Stomach (tissue), 4 donors: Measurements from ENCODE around the gene CCNH.

Source experiments
- CTCF ChIP-seq, 7 experiments: fragments of 450-650 bp in 4 of 7; fragments of 200-600 bp in 3 of 7; sonication (generic) in 3 of 7; IDR thresholded peaks; one replicate each; pipeline ENCODE4 v1.5.1; 2016 to 2019; ENCODE audit warnings: antibody characterized with exemption in 7 of 7, control low read depth in 2 of 7, mild to moderate bottlenecking in 1 of 7
- EP300 ChIP-seq: sonication (generic); formaldehyde crosslinking; IDR thresholded peaks from one replicate; pipeline ENCODE4 v1.6.1; 2017; ENCODE audit warnings: antibody characterized with exemption
- POLR2A ChIP-seq, 4 donors: fragments of 450-650 bp; IDR thresholded peaks; one replicate each; pipeline ENCODE4 v1.6.1; 2016; ENCODE audit warnings: antibody characterized with exemption in 4 of 4, control low read depth in 2 of 4, mild to moderate bottlenecking in 1 of 4, moderate library complexity in 1 of 4
- POLR2AphosphoS5 ChIP-seq, 3 donors: sonication (generic); formaldehyde crosslinking; IDR thresholded peaks; one replicate each; pipeline ENCODE4 v1.6.1; 2016; ENCODE audit warnings: antibody characterized with exemption in 3 of 3

- no peak for TF ChIP-seq CTCF (IDR thresholded peaks at IDR 0.05)
- TF ChIP-seq POLR2A (IDR thresholded peaks at IDR 0.05): peak in 2 of 4 donors; percentile 91 to 93
- peak; percentile 99 to 100 (median 99) for TF ChIP-seq POLR2AphosphoS5 (IDR thresholded peaks at IDR 0.05)
- peak; percentile 97 for TF ChIP-seq EP300
Observed at GRCh38 chr5:87412630-87413342, at the start of gene CCNH.
